Measurements from ENCODE around the gene KIAA2012.
"Not testable (repeated sequence)": the region's sequence is repeated elsewhere in the genome, so short reads cannot be mapped to it uniquely, and the experiment has no call there.

KIAA2012 gene

DNA sequence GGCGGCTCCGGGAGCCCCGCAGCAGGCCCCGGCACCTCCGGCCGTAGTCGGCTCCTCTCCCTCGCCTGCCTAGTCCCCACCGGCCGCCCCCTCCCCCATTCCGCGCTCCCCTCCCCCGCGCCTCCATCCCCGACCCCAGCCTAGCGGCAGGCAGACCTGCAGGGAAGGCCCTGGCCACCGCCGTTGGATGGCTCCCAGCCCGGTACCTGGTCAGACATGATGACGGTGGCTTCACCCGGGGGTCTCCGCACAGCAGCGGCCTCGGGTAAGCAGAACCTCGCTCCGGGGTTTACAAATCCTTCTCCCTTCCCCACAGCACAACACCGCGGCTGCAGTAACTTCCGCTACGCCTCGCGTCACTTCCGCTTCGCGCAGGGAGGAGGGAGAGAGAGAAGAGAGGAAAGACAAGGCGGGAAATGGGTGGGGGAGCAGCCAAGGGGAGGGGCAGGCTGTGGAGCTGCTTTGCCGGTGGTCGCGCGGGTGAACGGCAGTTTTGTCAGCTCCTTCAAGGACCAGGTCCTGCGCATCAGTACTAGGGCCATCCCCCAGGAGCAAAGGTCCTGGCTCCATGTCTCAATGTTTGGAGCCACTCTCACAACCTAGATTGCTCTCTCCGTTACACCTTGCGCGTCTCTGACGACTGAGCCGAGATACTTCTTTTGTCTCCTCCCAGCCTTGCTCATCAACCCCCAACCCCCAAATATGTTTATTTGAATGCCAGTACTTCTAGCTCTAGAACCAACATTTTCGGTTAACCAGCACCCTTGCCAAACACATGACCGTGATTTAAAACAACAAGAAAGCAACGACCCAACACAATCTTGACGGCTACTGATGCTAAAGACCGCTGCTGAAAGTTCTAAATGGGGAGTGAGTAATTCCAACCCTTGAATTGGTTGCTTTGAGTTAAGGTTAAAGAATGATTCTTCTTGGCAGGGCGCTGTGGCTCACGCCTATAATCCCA is 165.5 kb downstream of the KIAA2012 start, which contains the start of gene SUMO1:
TSS of gene SUMO1 (minus strand) at position 364 of the 964 bp plus-strand sequence. CDS start at position 218, 146 bp downstream.
- FAIRE-seq (peak; percentile 99), DNase-seq (ENCODE audit: insufficient read length) (peak; percentile 84)

DNA sequence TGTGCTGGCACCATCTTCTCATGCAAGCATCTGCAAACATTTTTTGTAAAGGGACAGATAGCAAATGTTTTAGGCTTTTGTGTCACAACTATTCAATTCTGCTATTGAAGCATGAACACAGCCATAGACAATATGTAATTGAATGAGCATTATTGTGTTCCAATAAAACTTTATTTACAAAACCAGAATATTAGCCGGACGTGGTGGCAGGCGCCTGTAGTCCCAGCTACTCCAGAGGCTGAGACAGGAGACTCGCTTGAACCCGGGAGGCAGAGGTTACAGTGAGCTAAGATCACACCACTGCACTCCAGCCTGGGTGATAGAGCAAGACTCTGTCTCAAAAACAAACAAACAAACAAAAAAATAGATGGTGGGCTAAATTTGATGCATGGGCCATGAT is 174.7 kb downstream of the KIAA2012 start:
- not testable (repeated sequence) for FAIRE-seq; DNase-seq (ENCODE audit: insufficient read length)

More for the DNA sequence above, 165.5 kb downstream of the KIAA2012 start, which contains the start of gene SUMO1:
- TF ChIP-seq TAF1 (IDR thresholded peaks at IDR 0.05; ENCODE audit: borderline replicate concordance, low read depth, low read length) (peak; percentile 67; the same call in 1 of the 2 replicates), POLR2A (IDR thresholded peaks at IDR 0.05; ENCODE audit: low read depth, low read length) (peak; percentile 83), POLR2AphosphoS5 (IDR thresholded peaks at IDR 0.05; ENCODE audit: low read depth, low read length) (peak; percentile 78)

DNA sequence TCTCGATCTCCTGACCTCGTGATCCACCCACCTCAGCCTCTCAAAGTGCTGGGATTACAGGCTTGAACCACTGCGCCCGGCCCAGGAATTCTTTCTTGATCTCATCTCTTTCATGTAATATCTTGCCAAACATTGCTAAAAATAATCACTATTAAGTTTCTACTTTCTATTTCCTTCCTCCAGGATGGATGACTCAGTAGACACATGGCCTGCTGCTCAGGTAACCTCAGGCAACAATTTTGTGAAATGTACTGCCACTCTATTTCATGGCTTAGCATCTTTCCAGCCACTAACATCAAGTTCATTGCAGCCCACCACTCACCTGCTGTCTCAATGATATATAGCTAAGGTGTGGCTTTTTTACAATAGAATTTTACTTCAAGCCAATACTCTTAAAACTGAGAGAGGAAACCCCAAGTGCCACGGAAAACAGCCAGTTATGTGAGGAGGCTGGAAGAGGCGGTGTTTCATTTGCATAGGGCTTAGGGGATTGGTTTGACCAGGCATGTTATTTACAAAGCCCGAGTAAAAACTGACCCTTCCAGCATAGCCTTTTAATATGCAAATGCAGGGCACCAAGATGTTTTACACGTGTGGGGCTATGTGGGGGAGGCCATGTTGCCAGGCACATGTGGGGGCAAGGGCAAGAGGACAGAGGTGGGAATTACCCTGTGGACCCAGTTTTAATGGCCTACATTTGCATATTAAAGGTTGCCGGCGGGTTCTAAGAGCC is 176.6 kb downstream of the KIAA2012 start:
- TF ChIP-seq POLR2AphosphoS5 (IDR thresholded peaks at IDR 0.05; ENCODE audit: low read depth, low read length) (no peak), TAF1 (IDR thresholded peaks at IDR 0.05; ENCODE audit: borderline replicate concordance, low read depth, low read length) (no peak), POLR2A (IDR thresholded peaks at IDR 0.05; ENCODE audit: low read depth, low read length) (no peak)
- FAIRE-seq (no peak), DNase-seq (ENCODE audit: insufficient read length) (no peak)

DNA sequence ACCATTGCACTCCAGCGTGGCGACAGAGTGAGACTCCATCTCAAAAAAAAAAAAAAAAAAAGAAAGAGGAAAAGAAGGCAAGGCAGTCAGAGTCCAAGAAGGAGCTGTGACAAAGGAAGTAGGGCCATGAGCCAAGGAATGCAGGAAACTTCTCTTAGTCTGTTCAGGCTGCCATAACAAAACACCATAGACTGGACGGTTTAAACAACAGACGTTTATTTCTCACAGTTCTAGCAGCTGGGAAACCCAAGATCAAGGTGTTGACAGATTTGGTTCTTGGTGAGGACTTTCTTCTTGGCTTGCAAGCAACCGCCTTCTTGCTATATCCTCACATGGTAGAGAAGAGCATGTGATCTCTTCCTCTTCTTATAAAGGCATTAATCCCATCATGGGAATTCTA is 178.4 kb downstream of the KIAA2012 start:
- DNase-seq (ENCODE audit: insufficient read length) (no peak), FAIRE-seq (no peak)
- TF ChIP-seq POLR2AphosphoS5 (IDR thresholded peaks at IDR 0.05; ENCODE audit: low read depth, low read length) (no peak), POLR2A (IDR thresholded peaks at IDR 0.05; ENCODE audit: low read depth, low read length) (no peak), TAF1 (IDR thresholded peaks at IDR 0.05; ENCODE audit: borderline replicate concordance, low read depth, low read length) (no peak)

Data from GM12892 (cell line).